ENCODE data around the gene ZNF444.
"Not testable (repeated sequence)": the region's sequence is repeated elsewhere in the genome, so short reads cannot be mapped to it uniquely, and the experiment has no call there.

DNA sequence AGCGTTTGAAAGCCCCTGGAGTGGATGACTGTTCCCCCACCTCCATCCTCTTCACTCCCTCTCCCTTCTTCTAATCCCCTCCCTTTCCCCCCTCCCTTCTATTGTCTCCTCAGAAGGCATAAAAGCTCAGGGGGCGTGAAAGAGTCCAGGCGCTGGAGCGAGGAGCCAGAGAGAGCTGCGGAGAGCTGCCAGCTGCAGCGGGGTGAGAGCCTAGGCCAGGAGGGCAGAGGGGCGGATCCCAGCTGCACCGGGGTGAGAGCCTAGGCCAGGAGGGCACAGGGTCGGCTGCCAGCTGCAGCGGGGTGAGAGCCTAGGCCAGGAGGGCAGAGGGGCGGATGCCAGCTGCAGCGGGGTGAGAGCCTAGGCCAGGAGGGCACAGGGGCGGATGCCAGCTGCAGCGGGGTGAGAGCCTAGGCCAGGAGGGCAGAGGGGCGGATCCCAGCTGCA, 34.8 kb downstream of the ZNF444 start, which contains the start of gene GALP:
- not testable (repeated sequence) for TF ChIP-seq POLR2AphosphoS5 (IDR thresholded peaks at IDR 0.05; ENCODE audit: insufficient read depth in 1 of 2, low read depth in 1 of 2); POLR2A (IDR thresholded peaks at IDR 0.05)
- TF ChIP-seq, protein P1, sequence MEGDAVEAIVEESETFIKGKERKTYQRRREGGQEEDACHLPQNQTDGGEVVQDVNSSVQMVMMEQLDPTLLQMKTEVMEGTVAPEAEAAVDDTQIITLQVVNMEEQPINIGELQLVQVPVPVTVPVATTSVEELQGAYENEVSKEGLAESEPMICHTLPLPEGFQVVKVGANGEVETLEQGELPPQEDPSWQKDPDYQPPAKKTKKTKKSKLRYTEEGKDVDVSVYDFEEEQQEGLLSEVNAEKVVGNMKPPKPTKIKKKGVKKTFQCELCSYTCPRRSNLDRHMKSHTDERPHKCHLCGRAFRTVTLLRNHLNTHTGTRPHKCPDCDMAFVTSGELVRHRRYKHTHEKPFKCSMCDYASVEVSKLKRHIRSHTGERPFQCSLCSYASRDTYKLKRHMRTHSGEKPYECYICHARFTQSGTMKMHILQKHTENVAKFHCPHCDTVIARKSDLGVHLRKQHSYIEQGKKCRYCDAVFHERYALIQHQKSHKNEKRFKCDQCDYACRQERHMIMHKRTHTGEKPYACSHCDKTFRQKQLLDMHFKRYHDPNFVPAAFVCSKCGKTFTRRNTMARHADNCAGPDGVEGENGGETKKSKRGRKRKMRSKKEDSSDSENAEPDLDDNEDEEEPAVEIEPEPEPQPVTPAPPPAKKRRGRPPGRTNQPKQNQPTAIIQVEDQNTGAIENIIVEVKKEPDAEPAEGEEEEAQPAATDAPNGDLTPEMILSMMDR (IDR thresholded peaks at IDR 0.05): not testable (repeated sequence)
